ENCODE data around the gene SGMS1.

SGMS1 gene

GRCh38 chr10:50480054-50481007, 143.4 kb downstream of the SGMS1 start:
- Histone ChIP-seq H3K36me3 (replicated peaks) (no peaks in the 10 kb centered on the region), H3K4me3 (ENCODE audit: low read depth, low read length) (no peak overlapping the region), H3K27me3 (replicated peaks) (no peaks in the 10 kb centered on the region), H3K27ac (no peak overlapping the region)
- in situ Hi-C loops (cut with HindIII; ENCODE audit: low pct_ligation_motif_present, low sequenced_read_pairs), result no loop called here
- DNase-seq, result no peak
- no peak for TF ChIP-seq CTCF (IDR thresholded peaks at IDR 0.05; ENCODE audit: low read depth, low read length, missing control alignments)

- Histone ChIP-seq H3K36me3 (replicated peaks) (no peaks in the 10 kb centered on the region), H3K27me3 (replicated peaks) (no peaks in the 10 kb centered on the region), H3K27ac (no peak overlapping the region), H3K4me3 (ENCODE audit: low read depth, low read length) (no peak overlapping the region)
- in situ Hi-C loops (cut with HindIII; ENCODE audit: low pct_ligation_motif_present, low sequenced_read_pairs), result no loop called here
- no peak for TF ChIP-seq CTCF (IDR thresholded peaks at IDR 0.05; ENCODE audit: low read depth, low read length, missing control alignments)
- DNase-seq, result no peak
Observed at GRCh38 chr10:50477287-50478203, 146.2 kb downstream of the SGMS1 start.

- no peak overlapping the region for H3K27ac ChIP-seq
- no peak for DNase-seq
- H3K36me3 ChIP-seq (replicated peaks), result no peaks in the 10 kb centered on the region
- in situ Hi-C loops (cut with HindIII; ENCODE audit: low pct_ligation_motif_present, low sequenced_read_pairs), result no loop called here
- TF ChIP-seq CTCF (IDR thresholded peaks at IDR 0.05; ENCODE audit: low read depth, low read length, missing control alignments), result no peak
- no peak overlapping the region for H3K4me3 ChIP-seq (ENCODE audit: low read depth, low read length)
- H3K27me3 ChIP-seq (replicated peaks), result no peaks in the 10 kb centered on the region
Observed at GRCh38 chr10:50473756-50474155, 150.0 kb downstream of the SGMS1 start.

- in situ Hi-C loops (cut with HindIII; ENCODE audit: low pct_ligation_motif_present, low sequenced_read_pairs), result no loop called here
- TF ChIP-seq CTCF (IDR thresholded peaks at IDR 0.05; ENCODE audit: low read depth, low read length, missing control alignments), result no peak
Observed at GRCh38 chr10:50472914-50473313, 150.8 kb downstream of the SGMS1 start.

GRCh38 chr10:50471583-50471975, 152.2 kb downstream of the SGMS1 start:
- no peak for DNase-seq
- in situ Hi-C loops (cut with HindIII; ENCODE audit: low pct_ligation_motif_present, low sequenced_read_pairs), result no loop called here
- TF ChIP-seq CTCF (IDR thresholded peaks at IDR 0.05; ENCODE audit: low read depth, low read length, missing control alignments), result no peak
- H3K27me3 ChIP-seq (replicated peaks), result no peaks in the 10 kb centered on the region
- no peak overlapping the region for H3K27ac ChIP-seq
- H3K4me3 ChIP-seq (ENCODE audit: low read depth, low read length), result no peak overlapping the region
- H3K36me3 ChIP-seq (replicated peaks), result no peaks in the 10 kb centered on the region

More at GRCh38 chr10:50472914-50473313, 150.8 kb downstream of the SGMS1 start:
- Histone ChIP-seq H3K4me3 (ENCODE audit: low read depth, low read length) (no peak overlapping the region), H3K27me3 (replicated peaks) (no peaks in the 10 kb centered on the region), H3K27ac (no peak overlapping the region), H3K36me3 (replicated peaks) (no peaks in the 10 kb centered on the region)
- no peak for DNase-seq

All from brain microvascular endothelial cell (primary cell).